Heart right ventricle (tissue), 16 donors: ENCODE results near the gene TOPAZ1. TPM values are rescaled to one million over a fixed set of nuclear protein-coding genes. Genes with fewer than 3 reads are reported as not detected.

Experiments
- ATAC-seq, 8 donors: fragments of 200-7000 bp; cut with Tn5 transposase; one replicate each; pipeline ENCODE4 v1.9.1; 2020; ENCODE audit warnings: mild to moderate bottlenecking in 8 of 8, moderate library complexity in 8 of 8, moderate number of reproducible peaks in 1 of 8
- DNase-seq, 2 donors: peaks; one replicate each; pipeline ENCODE4 v3.0.0-alpha.2; 2020
- H3K27ac ChIP-seq, 10 donors: fragments of 200-600 bp; sonication (generic) in 2 of 10; one replicate each; pipeline versions ENCODE4 v1.5.0 to v1.8.0; 2020 to 2022; ENCODE audit warnings: mild to moderate bottlenecking in 3 of 10
- H3K27me3 ChIP-seq, 7 donors: fragments of 200-600 bp; one replicate each; pipeline ENCODE4 v1.8.0; 2021 to 2022; ENCODE audit warnings: mild to moderate bottlenecking in 2 of 7
- H3K36me3 ChIP-seq, 9 donors: fragments of 200-600 bp; sonication (generic) in 1 of 9; one replicate each; pipeline versions ENCODE4 v1.5.0 to v1.8.0; 2020 to 2022; ENCODE audit warnings: mild to moderate bottlenecking in 2 of 9
- H3K4me1 ChIP-seq, 9 donors: fragments of 200-600 bp; sonication (generic) in 1 of 9; one replicate each; pipeline versions ENCODE4 v1.5.0 to v1.8.0; 2020 to 2022; ENCODE audit warnings: mild to moderate bottlenecking in 4 of 9
- H3K4me3 ChIP-seq, 10 donors: fragments of 200-600 bp; sonication (generic) in 2 of 10; one replicate each; pipeline versions ENCODE4 v1.5.0 to v1.8.0; 2020 to 2022; ENCODE audit warnings: mild to moderate bottlenecking in 7 of 10, moderate library complexity in 2 of 10
- H3K9me3 ChIP-seq, 11 donors: fragments of 200-600 bp in 10 of 11; sonication (generic) in 2 of 11; one replicate each; pipeline versions ENCODE4 v1.5.0 to v1.8.0; 2013 to 2022; ENCODE audit warnings: mild to moderate bottlenecking in 2 of 11, control low read depth in 1 of 11, moderate library complexity in 1 of 11
- CTCF ChIP-seq, 9 donors: fragments of 200-600 bp; sonication (generic) in 2 of 9; IDR thresholded peaks; one replicate each; pipeline versions ENCODE4 v1.5.0 to v1.8.0; 2021 to 2022; ENCODE audit warnings: antibody characterized with exemption in 9 of 9, mild to moderate bottlenecking in 5 of 9, moderate library complexity in 1 of 9
- WGBS, 2 donors: extraction: QIAGEN DNeasy Blood & Tissue Kit; methylation state at CpG; one replicate each; pipeline ENCODE4 v1.1.7; 2013; ENCODE audit warnings: inconsistent platforms in 1 of 2; 5-methylcytosine and 5-hydroxymethylcytosine counted together
- intact Hi-C, 10 donors: fragments of 100-400 bp; cut with DNase I; formaldehyde crosslinking; loops; one replicate each; pipeline versions ENCODE4 v1.11.1 to v1.14.2; 2022
- polyA plus RNA-seq, 2 donors: library from polyadenylated mRNA; stranded (reverse); fragments of 200-250 nt; gene quantifications; one replicate each; pipeline ENCODE4 v1.2.3, GENCODE V29; 2013
- total RNA-seq, 10 donors: library from RNA; stranded (reverse); fragmentation: NEBNext Ultra II Directional in 3 of 10; extraction: Animal tissue kit (Norgen Biotek cat#: 25700) in 3 of 10; gene quantifications; one replicate each; pipeline versions ENCODE4 v1.2.1 to v1.2.4, GENCODE V29; 2021 to 2023
- donor health status: Arrhythmogenic right ventricular cardiomyopathy.
- donor health status: ischemic (EF 13 %, LVEDD 7.1; RV severe dilation, severe dysfunction).
- donor health status: healthy with polysubstance abuse.
- donor health status: DM: no; HTN: yes; CAD: no.
- donor health status: DM: no; HTN: no; CAD: no.
- donor health status: ischemic (EF 25% LVEDD 6.9; RV normal size, moderate dysfunction).
- donor health status: ischemic (EF 25% LVEDD 5.7; RV mildly dilated, moderate dysfunction).
- donor health status: healthy.
- donor health status: DM: yes; HTN: yes; CAD: no.
- donor health status: Ischemic cardiomyopathy.
- donor health status: ischemic (EF 35%, LVEDD 5.7; RV mildly dilated, moderate dysfunction).
- donor health status: nonischemic (EF 11% LVEDD 7.7; RV severe dilation, severe dysfunction).
- donor health status: DM: yes; HTN: yes; CAD: no.
- donor health status: PGD.
- donor health status: ischemic (EF 29% LVEDD 5.4; RV normal size, mild dysfunction).
- donor health status: nonischemic (EF 23%, LVEDD 6.1; RV moderate dilation, normal function).

Gene TOPAZ1
- total and polyA plus RNA-seq, 12 donors: not detected

DNA sequence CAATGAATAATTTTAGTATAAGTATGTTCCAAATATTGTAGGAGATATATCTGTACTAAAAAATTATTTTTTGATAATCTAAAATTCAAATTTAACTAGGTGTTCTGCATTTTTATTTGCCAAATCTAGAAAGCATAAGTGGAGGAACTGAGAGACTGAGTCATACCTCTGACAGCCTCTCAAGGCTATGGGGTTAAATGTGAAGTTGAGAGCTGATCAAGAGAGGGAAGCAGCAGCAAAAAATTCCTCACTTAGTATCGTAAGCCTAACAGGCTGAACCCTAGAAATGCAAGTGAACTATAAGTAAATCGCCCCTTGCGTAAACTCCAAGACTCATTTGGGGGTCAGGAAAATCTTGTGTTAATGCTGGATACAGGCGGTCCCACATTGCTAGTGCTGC is 12.8 kb upstream of the TOPAZ1 start:
- intact Hi-C loops: no loop called here
- no peaks in the 10 kb centered on the region for H3K4me1 ChIP-seq
- 87 to 89% methylated on average over 4 of the region's 4 CpGs for WGBS, 2 donors
- TF ChIP-seq CTCF (IDR thresholded peaks at IDR 0.05): no peak
- no peak overlapping the region for H3K27ac ChIP-seq
- DNase-seq: no peak
- no peaks in the 10 kb centered on the region for H3K36me3 ChIP-seq
- no peak overlapping the region for H3K4me3 ChIP-seq
- H3K27me3 ChIP-seq: peaks cover 0 to 21% (median 8%) of the 10 kb centered on the region in 7 donors
- no peaks in the 10 kb centered on the region for H3K9me3 ChIP-seq
- no peak for ATAC-seq

GRCh38 chr3:44232407-44232806 is 9.3 kb upstream of the TOPAZ1 start:
- intact Hi-C loops: no loop called here
- H3K27me3 ChIP-seq: peaks cover 0 to 1% (median 0%) of the 10 kb centered on the region in 7 donors
- H3K27ac ChIP-seq: no peak overlapping the region
- ATAC-seq (no peak), DNase-seq (no peak)
- H3K4me1 ChIP-seq: peaks cover 0 to 11% (median 3%) of the 10 kb centered on the region in 9 donors
- no peak overlapping the region for H3K4me3 ChIP-seq
- no peaks in the 10 kb centered on the region for H3K36me3 ChIP-seq
- H3K9me3 ChIP-seq: no peaks in the 10 kb centered on the region
- whole genome bisulfite sequencing, 2 donors: 58 to 68% methylated on average over 1 of the region's 1 CpG
- TF ChIP-seq CTCF (IDR thresholded peaks at IDR 0.05): no peak

- no peaks in the 10 kb centered on the region for H3K36me3 ChIP-seq
- H3K4me1 ChIP-seq: peaks cover 0 to 11% (median 3%) of the 10 kb centered on the region in 9 donors
- H3K4me3 ChIP-seq: no peak overlapping the region
- no peaks in the 10 kb centered on the region for H3K9me3 ChIP-seq
- TF ChIP-seq CTCF (IDR thresholded peaks at IDR 0.05): no peak
- peaks cover 0 to 5% (median 0%) of the 10 kb centered on the region in 7 donors for H3K27me3 ChIP-seq
- WGBS, 2 donors: 82 to 83% methylated on average over 6 of the region's 6 CpGs
- H3K27ac ChIP-seq: no peak overlapping the region
- ATAC-seq (no peak), DNase-seq (no peak)
- intact Hi-C loops: no loop called here
Measured at GRCh38 chr3:44234648-44235268, 6.9 kb upstream of the TOPAZ1 start.

DNA sequence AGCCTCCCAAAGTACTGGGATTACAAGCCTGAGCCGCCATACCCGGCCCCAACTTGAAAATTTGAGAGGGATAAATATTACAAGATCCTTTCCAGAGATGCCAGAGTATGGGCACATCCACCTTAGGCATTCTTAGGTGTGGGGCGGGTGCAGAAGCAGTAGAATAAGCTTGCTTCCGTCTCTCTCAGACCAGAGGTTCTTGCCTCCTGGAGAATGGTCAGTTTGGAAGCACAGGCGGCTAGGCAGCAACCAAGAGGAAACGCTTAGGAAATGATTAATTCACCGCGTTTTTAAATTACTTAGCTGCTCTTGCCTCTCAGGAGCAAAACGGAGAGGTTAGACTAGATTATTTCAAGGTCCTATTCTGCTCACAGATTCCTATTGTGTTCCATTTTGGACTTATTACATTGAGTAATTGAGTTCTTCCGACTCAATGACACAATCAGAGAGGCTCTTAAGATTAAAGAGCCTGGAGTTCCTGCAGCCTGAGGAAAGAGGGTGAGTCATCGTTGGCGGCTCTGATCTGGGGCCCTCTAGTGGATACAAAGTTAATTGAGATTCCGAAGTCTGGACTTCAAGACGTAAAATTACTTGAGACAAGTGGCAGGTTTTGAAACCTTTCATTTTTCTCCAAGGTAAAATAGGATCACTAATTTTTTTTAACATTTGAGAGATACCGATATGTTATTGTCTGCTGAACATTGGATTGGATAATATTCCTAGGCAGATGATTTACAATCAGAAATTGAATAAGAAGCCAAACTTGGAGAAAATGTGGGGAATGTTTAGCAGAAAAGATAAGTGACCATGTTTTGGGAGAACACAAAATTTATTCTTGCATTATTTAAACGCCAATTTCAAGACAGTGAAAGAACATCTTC is 5.8 kb upstream of the TOPAZ1 start:
- Histone ChIP-seq H3K4me3 (peak overlapping the region in 4 of 10 donors; percentile 13 to 28 (median 23)), H3K9me3 (no peaks in the 10 kb centered on the region), H3K36me3 (no peaks in the 10 kb centered on the region), H3K27me3 (peaks cover 0 to 5% (median 0%) of the 10 kb centered on the region in 7 donors), H3K4me1 (peaks cover 0 to 11% (median 3%) of the 10 kb centered on the region in 9 donors), H3K27ac (peak overlapping the region in 2 of 10 donors; percentile 56 to 60)
- ATAC-seq (peak; percentile 87 to 96 (median 92)), DNase-seq (peak; percentile 24 to 54)
- WGBS, 2 donors: 26% methylated on average over 16 of the region's 16 CpGs
- intact Hi-C loops: no loop called here
- peak; percentile 55 to 85 (median 76) for TF ChIP-seq CTCF (IDR thresholded peaks at IDR 0.05)
